Cardiac fibroblast (primary cell): ENCODE measurements around the gene MCM10.
A peak's percentile ranks its signal among the peaks of the same experiment; 100 is the strongest.
"Not testable (repeated sequence)": the region's sequence is repeated elsewhere in the genome, so short reads cannot be mapped to it uniquely, and the experiment has no call there.

Experiments used
- DNase-seq, 2 donors: peaks; one replicate each; pipeline versions ENCODE4 v3.0.0 to v3.0.0-alpha.2; 2010; ENCODE audit warnings: low read depth in 2 of 2
- H3K4me3 ChIP-seq, 2 donors: replicated peaks in 1 of 2; 1 replicate in 1 of 2; 2 replicates in 1 of 2; pipeline ENCODE4 v1.5.1; 2011; ENCODE audit warnings: low read depth in 2 of 2, low read length in 2 of 2, mild to moderate bottlenecking in 2 of 2, moderate library complexity in 1 of 2
- TF ChIP-seq, protein P1 (sequence below): IDR thresholded peaks from one replicate; pipeline ENCODE4 v1.5.1; 2011; ENCODE audit warnings: low read depth, mild to moderate bottlenecking, low read length, inconsistent platforms

The MCM10 gene

DNA sequence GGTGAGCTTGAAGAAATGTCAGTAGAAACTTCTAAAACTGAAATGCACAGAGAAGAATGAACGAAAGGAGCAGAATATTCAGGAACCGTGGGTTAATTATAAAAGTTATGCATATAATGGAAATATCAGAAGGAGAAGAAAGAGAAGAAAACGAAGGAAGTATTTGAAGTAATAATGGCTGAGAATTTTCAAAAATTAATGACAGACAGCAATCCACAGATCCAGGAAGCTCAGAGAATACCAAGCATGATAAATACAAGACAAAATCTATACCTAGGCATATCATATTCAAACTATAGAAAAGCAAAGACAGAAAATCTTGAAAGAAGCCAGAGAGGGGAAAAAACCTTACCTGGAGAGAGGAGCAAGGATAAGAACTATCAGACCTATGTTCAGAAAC is 16.5 kb upstream of the MCM10 start:
- H3K4me3 ChIP-seq = no peak overlapping the region
- DNase-seq = no peak
- TF ChIP-seq, protein P1, sequence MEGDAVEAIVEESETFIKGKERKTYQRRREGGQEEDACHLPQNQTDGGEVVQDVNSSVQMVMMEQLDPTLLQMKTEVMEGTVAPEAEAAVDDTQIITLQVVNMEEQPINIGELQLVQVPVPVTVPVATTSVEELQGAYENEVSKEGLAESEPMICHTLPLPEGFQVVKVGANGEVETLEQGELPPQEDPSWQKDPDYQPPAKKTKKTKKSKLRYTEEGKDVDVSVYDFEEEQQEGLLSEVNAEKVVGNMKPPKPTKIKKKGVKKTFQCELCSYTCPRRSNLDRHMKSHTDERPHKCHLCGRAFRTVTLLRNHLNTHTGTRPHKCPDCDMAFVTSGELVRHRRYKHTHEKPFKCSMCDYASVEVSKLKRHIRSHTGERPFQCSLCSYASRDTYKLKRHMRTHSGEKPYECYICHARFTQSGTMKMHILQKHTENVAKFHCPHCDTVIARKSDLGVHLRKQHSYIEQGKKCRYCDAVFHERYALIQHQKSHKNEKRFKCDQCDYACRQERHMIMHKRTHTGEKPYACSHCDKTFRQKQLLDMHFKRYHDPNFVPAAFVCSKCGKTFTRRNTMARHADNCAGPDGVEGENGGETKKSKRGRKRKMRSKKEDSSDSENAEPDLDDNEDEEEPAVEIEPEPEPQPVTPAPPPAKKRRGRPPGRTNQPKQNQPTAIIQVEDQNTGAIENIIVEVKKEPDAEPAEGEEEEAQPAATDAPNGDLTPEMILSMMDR = no peak

DNA sequence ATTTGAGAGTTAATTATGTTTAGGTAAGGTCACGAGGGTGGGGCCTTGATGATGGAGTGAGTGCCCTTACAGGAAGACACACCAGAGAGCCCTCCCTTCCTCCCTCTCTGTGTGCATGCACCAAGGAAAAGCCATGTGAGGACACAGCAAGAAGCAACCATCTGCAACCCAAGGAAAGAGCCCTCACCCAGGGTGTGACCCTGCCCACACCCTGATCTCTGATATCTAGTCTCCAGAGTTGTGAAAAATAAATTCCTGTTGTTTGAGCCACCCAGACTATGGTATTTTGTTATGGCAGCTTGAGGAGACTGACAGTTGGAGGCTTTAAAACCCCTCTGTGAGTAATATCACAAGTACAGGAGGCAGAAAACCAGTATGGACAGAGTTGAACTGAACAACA is 15.0 kb upstream of the MCM10 start:
- peak; percentile 14 to 36 for DNase-seq
- TF ChIP-seq, protein P1 = no peak
- no peak overlapping the region for H3K4me3 ChIP-seq

DNA sequence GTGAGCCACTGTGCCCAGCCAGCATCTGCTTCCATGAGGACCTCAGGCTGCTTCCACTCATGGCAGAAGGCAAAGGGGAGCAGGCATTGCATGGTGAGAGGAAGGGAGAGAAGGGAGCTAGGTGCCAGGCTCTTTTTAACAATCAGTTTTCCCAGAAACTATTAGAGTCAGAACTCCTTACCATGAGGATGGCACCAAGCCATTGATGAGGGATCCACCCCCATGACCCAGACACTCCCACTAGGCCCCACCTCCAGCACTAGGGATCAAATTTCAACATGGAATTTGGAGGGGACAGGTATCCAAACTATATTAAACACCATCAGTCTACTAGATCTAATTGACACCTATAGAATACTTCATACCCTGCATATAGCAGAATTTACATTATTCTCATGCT is 14.2 kb upstream of the MCM10 start:
- no peak for DNase-seq
- TF ChIP-seq, protein P1 = no peak
- no peak overlapping the region for H3K4me3 ChIP-seq

DNA sequence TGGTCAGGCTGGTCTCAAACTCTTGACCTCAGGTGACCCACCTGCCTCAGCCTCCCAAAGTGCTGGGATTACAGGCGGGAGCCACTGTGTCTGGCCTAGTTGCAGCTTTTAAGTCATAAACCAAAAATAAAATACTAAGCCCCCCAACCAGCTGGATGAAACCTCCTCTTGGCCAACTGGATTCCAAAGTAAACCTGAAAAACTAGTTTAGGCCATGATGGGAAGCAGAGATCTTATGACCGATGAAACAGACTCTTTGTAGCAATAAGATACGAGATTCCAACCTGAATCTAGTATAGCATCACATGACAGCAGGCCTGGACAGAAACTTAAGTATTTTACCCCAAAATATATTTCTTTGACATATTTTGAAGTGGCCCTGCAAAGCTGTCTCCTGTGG is 9.1 kb upstream of the MCM10 start:
- no peak for DNase-seq
- no peak overlapping the region for H3K4me3 ChIP-seq
- TF ChIP-seq, protein P1 = no peak

DNA sequence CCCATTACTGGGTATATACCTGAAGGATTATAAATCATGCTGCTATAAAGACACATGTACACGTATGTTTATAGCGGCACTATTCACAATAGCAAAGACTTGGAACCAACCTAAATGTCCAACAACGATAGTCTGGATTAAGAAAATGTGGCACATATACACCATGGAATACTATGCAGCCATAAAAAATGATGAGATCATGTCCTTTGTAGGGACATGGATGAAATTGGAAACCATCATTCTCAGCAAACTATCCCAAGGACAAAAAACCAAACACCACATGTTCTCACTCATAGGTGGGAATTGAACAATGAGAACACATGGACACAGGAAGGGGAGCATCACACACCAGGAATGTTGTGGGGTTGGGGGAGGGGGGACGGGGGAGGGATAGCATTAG is 5.5 kb upstream of the MCM10 start:
- DNase-seq = not testable (repeated sequence)

DNA sequence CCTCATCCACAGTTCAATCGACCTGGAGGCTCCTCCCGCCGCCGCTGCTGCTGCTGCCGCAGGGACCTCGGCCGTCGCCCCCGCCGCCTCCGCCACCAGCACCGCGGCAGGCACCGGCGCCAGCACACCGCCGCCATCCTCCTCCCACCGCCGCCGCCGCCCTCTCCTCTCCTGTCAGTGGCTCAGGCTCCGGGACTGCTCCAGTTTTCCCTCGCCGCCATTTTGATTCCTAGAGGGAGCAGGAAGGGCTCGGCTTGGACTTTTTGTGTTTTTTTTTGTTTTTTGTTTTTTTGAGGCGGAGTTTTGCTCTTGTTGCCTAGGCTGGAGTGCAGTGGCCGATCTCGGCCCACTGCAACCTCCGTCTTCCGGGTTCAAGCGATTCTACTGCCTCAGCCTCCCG is 3.0 kb upstream of the MCM10 start:
- TF ChIP-seq, protein P1 = no peak
- H3K4me3 ChIP-seq = no peak overlapping the region
- no peak for DNase-seq

More for the DNA sequence above, 5.5 kb upstream of the MCM10 start:
- not testable (repeated sequence) for H3K4me3 ChIP-seq

DNA sequence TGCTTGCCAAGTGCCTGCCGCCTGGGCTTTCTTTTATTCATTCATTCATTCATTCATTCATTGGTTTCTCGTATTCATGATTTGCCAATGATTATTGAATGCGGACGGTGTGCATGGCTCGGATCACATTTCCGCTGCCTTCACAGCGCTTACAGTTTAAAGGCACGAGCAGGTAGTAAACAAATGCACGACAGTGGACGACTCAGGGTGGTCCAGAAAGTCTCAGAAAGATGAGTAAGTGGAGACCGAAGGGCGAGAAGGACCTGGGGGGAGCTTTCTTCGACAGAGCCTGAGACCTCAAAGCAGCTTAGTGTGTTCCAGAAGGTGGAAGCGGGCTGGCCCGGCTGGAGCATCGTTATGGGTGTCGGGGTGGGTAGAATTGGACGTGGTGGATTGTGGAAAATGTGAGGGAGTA is 506 bp downstream of the MCM10 start:
- TF ChIP-seq, protein P1 = no peak
- peak in 1 of 2 donors; percentile 7 for DNase-seq

DNA sequence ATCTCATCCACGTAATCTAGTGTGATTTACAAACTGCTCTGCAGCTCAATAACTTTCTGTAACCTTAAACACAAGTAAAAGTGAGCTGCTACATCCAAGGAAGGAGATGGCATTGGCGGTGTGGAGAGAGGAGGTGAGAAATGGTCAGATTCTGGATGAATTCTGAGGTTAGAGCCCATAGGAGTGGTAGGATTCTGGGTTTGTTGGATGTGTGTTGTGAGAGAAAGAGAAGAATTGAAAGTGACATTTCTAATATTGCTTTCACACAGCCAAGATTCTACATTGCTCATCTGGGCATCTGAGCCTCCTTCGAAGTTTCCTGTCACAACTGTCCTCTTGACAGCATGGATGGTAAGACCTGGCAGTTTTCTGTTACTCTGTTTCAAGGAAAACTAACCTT is 2.5 kb downstream of the MCM10 start:
- no peak for DNase-seq
- H3K4me3 ChIP-seq = no peak overlapping the region
- TF ChIP-seq, protein P1 = no peak

More for the DNA sequence above, 506 bp downstream of the MCM10 start:
- peak overlapping the region; percentile 58 to 69 for H3K4me3 ChIP-seq
